ENCODE measurements around the gene NCOA3.
"Not testable (repeated sequence)": the region's sequence is repeated elsewhere in the genome, so short reads cannot be mapped to it uniquely, and the experiment has no call there.

The NCOA3 gene

DNA sequence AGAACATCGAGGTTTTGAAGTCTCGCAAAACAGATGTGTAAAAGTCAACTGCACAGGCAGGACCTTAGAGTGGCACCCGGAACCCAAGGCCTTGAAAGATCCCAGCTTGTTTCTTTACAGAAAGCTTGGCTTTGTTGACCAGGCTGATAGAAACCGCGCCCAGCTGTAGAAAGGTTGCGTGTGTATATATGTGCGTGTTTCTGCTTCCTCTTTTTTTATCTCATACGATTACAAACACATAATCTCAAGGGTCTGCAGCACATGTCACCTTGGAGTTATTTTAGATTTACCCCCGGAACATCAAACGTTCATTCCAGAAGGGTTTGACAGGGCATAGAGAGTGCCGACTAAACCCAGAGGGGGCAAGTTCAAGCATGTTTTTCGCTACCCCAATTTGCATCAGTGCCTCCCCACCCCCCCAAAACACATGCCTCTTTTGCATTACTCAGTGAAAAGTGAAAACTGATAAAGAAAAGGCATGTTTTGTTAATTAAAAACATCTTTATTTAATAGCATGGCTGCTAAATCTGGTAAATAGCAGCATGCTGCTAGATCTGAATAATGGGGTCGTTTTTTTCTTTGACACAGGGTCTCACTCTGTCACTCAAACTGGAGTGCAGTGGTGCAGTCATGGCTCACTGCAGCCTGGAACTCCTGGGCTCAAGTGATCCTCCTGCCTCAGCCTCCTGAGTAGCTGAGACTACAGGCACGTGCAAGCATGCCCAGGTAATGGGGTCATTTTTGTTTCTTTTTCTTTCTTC, 33.2 kb upstream of the NCOA3 start:
- DNase-seq: no peak

DNA sequence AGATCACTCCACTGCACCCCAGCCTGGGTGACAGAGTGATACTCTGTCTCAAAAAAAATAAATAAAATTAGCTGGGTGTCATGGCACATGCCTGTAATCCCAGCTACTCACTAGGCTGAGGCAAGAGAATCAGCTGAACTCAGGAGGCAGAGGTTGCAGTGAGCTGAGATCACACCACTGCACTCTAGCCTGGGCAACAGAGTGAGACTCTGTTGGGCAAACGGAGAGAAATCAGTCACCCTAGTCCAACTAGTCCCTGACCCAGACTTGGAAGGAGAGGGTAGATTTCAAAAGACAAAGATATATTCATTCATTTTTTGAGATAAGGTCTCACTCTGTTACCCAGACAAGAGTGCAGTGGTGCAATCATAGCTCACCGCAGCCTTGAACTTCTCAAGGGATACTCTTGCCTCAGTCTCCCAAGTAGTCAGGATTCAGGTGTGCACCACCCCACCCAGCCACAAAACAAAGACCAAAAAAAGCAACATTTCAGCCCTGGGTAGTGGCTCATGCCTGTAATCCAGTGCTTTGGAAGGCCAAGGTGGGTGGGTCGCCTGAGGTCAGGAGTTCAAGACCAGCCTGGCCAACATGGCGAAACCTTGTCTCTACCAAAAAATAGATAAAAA, 26.2 kb upstream of the NCOA3 start:
- DNase-seq: no peak

DNA sequence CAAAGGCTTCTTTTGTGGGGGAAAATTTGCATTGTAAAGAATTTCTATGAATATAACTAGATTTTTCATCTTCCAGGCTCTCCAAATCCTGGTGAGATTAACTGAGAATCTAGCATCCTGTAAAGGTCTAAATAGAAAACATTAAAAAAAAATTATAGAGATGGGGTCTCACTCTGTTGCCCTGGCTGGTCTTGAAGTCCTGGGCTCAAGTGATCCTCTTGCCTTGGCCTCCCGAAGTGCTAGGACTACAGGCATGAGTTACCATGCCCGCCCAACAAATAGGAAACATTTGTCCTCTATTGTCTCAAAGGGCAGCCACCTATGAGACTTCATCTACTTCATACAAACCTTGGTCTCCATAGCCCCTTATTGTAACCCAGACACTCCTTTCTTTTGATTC, 25.2 kb upstream of the NCOA3 start:
- no peak for DNase-seq

- no peak for DNase-seq
Observed at GRCh38 chr20:47479093-47479492, 22.6 kb upstream of the NCOA3 start.

DNA sequence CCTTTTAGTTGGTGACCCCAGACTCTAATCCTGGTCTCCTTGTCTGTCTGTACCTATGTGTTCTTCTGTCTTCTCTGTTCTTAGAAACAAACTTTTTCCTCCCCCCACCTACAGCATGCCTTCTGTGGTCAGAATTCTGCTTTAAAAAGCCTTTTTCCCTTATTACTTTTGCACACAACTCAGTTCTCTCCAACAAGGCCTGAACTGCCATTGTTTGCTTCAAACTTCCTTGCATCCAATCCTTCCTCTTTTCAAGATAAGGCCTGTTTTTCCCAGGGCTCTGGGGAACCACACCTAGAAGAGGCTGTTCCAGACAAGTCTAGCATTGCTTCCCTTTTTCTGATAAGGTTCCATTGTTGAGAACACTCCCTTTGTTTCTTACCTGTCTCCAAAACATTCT, 22.2 kb upstream of the NCOA3 start:
- DNase-seq: no peak

- no peak for DNase-seq
Observed at GRCh38 chr20:47480239-47480638, 21.4 kb upstream of the NCOA3 start.

DNA sequence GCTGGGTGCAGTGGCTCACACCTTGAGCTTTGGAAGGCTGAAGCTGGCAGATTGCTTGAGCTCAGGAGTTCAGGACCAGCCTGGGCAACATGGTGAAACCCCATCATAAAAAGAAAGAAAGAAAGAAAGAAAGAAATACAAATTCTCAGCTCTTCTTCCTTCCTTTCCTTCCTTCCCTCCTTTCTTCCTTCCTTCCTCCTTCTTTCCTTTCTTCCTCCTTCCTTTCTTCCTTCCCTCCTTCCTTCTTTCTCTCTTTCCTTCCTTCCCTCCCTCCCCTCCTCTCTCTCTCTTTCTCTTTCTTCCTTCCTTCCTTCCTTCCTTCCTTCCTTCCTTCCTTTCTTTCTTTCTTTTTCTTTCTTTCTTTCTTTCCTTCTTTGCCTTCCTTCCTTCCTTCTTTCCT, 21.0 kb upstream of the NCOA3 start:
- no peak for DNase-seq

- DNase-seq: no peak
Observed at GRCh38 chr20:47481330-47482216, 20.1 kb upstream of the NCOA3 start.

DNA sequence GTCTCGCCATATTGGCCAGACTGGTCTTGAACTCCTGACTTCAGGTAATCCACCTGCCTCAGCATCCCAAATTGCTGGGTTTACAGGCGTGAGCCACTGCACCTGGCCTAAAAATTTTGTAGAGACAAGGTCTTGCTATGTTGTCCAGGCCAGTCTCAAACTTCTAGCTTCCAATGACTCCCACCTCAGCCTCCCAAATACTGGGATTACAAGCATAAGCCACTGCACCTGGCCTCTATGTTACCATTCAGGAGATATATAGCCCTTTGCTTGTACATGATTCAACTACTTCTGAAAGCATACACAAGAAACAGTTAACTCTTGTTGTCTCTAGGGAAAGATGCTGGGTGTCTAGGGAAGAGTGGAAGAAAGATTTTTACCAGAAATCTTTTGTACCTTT, 19.0 kb upstream of the NCOA3 start:
- no peak for DNase-seq

DNA sequence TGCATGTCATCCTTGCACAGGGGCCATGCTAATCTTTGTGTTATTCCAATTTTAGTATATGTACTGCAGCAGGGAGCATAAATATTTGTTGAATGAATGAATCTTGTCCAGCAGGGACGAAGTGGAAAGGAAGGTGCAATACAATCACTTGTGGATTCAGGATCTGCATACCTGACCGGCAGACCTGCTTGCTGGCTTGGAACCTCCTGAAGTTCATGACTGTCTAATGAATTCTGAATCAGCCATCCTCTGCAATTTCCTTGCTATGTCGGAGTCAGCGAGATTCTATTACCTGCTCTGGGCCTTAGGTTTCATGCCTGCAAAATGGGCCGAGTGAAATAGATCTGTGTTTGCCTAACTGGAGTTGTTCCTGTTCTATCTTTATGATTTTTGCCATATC, 17.4 kb upstream of the NCOA3 start:
- DNase-seq: no peak

DNA sequence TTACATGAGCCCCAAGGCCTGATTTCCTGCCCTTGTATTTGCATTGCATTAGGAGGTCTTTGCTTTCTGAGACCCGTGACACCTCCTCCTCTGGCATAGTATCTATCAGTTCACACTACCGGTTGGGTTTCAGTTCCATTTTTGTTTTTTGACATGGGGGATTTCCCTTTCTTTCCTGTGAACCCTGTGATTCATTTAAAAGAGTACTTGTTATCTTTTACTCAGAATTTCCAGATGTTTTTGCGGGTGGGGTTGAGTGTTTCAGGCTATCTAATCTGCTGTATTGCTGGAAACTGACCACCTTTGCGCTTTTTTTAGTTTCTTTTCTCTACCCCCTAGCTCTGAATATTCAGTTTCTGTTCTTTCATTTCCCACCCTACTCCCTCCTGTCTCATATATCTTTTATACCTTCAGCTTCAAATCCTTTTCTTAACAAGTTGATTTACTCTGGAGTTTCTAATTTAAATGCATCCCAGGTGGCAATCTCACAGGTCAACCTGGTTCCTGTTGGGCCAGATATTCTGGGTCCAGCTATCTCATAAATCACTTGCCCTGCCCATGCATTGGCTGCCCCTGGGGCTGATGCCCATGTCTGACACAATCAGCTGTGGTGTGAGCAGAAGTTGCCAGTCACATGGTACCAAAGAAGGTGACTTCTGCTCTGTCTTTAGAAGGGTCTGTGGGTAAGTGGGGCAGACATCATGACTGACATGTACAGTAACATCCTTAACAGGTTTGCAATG, 14.3 kb upstream of the NCOA3 start:
- peak in 3 of 5 experiments; percentile 34 to 98 (median 77) for DNase-seq

DNA sequence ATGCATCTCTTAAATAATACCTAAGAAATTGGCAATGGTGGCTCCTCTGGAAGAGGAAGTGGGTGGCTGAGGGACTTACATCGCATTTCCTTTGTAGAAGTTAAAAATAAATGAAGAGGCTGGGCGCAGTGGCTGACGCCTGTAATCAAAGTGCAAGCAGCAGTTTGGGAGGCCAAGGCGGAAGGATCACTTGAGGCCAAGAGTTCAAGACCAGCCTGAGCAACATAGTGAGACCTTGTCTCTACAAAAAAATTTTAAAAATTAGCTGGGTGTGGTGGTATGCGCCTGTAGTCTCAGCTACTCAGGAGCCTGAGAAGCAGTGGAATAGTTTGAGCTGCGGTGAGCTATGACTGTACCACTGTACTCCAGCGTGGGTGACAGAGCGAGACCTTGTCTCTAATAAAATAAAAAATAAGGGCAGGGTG, 12.2 kb upstream of the NCOA3 start:
- DNase-seq: peak in 3 of 5 experiments; percentile 34 to 94 (median 51)

DNA sequence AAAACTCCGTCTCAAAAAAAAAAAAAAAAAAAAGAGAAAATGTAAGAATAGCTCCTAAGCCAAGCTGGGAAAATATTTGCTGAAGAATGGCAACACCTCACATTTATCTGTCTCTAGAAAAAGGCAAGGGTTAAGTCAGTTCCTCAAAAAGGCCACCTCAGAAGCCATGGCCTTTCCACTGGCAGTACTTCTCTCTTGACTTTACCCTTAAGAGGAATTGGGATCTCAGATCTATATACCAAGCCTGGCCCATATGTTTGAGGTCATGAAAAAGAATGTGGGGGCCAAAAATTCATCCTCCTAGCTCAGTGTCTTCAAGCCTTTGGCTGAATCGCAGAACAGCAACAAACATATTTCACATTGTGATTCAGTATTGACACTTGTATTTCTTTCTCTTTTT, 10.9 kb upstream of the NCOA3 start:
- DNase-seq: no peak

DNA sequence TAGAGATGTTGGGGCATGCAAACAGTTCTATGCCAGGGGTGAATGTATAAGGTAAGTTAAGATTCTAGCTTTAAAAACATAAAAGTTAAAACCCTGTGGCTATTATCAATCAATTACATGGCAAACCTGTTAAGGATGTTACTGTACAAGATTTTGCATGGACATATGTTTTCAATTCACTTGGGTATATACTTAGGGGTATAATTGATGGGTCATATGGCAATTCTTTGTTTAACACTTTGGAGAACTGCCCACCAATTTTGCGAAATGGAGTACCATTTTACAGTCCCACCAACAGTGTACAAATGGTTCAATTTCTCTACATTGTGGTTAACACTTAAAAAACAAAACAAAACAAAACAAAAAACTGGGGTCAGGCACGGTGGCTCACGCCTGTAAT, 9.4 kb upstream of the NCOA3 start:
- DNase-seq: no peak

DNA sequence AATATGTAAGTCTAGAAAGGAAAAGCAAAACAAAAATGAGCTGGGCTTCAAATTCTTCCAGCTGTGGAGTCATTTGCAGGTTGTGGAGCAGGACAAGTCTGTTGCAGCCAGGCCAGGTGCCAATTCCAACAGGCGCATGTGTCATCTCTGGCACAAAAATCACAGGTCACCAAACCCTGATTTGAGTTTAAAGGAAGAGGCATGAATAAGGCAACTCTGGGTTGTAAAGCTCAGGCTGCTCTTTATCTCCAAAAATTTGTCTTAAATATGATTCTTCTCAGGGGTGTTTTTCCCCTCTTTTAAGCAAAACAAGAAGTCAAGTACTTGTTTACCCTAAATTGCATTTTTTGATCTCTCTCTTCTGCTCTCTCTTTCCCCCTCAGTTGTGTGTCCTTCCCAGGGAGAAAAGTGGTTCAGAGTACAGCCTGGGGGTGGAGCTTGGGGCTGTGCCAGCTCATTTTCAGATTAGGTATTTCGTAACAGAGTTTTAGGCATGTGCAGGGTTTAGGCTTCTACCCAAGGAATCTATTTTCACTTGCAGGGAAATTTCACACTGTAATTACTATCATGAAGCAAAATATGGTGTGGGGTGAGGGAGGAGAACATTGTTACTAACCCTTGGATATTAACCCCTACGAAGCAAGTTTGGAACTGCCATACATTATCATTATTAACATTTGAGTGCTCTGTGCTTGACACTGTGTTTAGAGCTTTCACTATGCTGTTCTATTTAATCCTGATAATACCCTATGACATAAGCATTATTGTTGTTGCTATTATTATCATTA, 8.3 kb upstream of the NCOA3 start:
- peak in 3 of 5 experiments; percentile 10 to 75 (median 33) for DNase-seq

- no peak for DNase-seq
Observed at GRCh38 chr20:47493963-47494293, 7.8 kb upstream of the NCOA3 start.

GRCh38 chr20:47494606-47495005, 7.1 kb upstream of the NCOA3 start:
- DNase-seq: peak in 1 of 5 experiments; percentile 47

DNA sequence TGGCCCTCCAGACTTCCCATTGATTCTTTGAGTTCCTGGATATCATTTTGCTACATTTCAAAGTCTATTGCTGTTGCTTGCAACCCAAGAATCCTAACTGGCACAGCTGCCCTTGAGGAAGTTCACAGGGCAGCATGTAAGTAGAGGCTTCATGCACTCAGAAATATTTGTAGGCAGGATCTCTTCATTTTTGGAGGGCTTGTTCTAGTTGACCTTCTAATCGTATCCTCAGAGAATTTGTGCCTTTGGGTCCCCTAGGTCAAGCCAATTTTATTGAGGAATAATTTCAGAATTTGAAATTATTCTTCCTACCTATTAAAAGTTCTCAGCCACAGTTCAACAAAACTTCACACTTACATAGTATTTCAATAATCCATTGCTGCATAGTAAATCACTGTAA, 5.6 kb upstream of the NCOA3 start:
- no peak for DNase-seq

GRCh38 chr20:47498606-47499005, 3.1 kb upstream of the NCOA3 start:
- peak in 1 of 5 experiments; percentile 51 for DNase-seq

GRCh38 chr20:47499053-47499452, 2.6 kb upstream of the NCOA3 start:
- no peak for DNase-seq

GRCh38 chr20:47500082-47500481, 1.6 kb upstream of the NCOA3 start:
- not testable (repeated sequence) for DNase-seq

- DNase-seq: no peak
Observed at GRCh38 chr20:47500554-47500953, 1.1 kb upstream of the NCOA3 start.
